IMR-90 (cell line): ENCODE results near the gene ROM1. TPM values are rescaled to one million over a fixed set of nuclear protein-coding genes. Genes with fewer than 3 reads are reported as not detected.
A peak's percentile ranks its signal among the peaks of the same experiment; 100 is the strongest.

Source experiments
- ATAC-seq: fragments of 200-7000 bp; cut with Tn5 transposase; 2 replicates; pipeline ENCODE4 v1.9.1; 2020; ENCODE audit warnings: low read depth, mild to moderate bottlenecking, moderate library complexity
- BruUV-seq: library from RNA; stranded (reverse); fragments of 400-500 nt; replicated peaks from 2 replicates; lab custom pipeline; 2021; lab: Mats Ljungman, UMichigan
- CTCF ChIA-PET: fragments of 300-600 bp; formaldehyde crosslinking; extraction: SDS; loops from one replicate; lab custom pipeline; 2021; ENCODE audit warnings: antibody characterized with exemption; lab: Yijun Ruan, JAX
- POLR2A ChIA-PET: fragments of 300-600 bp; sonication (Branson Sonifier 250); formaldehyde crosslinking; loops from one replicate; lab custom pipeline; 2022; ENCODE audit warnings: antibody characterized with exemption; ENCODE audit not compliant: unreplicated experiment; lab: Charles Lee
- DNase-seq: peaks from one replicate; pipeline ENCODE4 v3.0.0; 2013
- H2AFZ ChIP-seq: replicated peaks from 2 replicates; pipeline ENCODE3; 2013; ENCODE audit warnings: low read length, mild to moderate bottlenecking; ENCODE audit not compliant: poor library complexity
- H2AK5ac ChIP-seq: 2 replicates; pipeline ENCODE4 v1.6.1; 2013; ENCODE audit warnings: low read depth, low read length, inconsistent platforms
- H2AK9ac ChIP-seq: replicated peaks from 2 replicates; pipeline ENCODE3; 2013; ENCODE audit warnings: mild to moderate bottlenecking, low read depth, low read length, moderate library complexity; ENCODE audit not compliant: poor library complexity
- H2BK120ac ChIP-seq: 2 replicates; pipeline ENCODE4 v1.6.1; 2013; ENCODE audit warnings: low read depth, low read length, inconsistent platforms
- H2BK15ac ChIP-seq: 3 replicates; pipeline ENCODE4 v1.6.1; 2013; ENCODE audit warnings: low read depth, low read length, inconsistent platforms
- H2BK20ac ChIP-seq: 2 replicates; pipeline ENCODE4 v1.6.1; 2013; ENCODE audit warnings: low read depth, mild to moderate bottlenecking, inconsistent platforms, low read length, moderate library complexity
- H2BK5ac ChIP-seq: 2 replicates; pipeline ENCODE4 v1.6.1; 2013; ENCODE audit warnings: mild to moderate bottlenecking, low read depth, low read length, inconsistent platforms; ENCODE audit not compliant: poor library complexity, severe bottlenecking
- H3K14ac ChIP-seq: replicated peaks from 2 replicates; pipeline ENCODE4 v1.6.1; 2013; ENCODE audit warnings: low read depth, low read length, inconsistent platforms
- H3K18ac ChIP-seq: 2 replicates; pipeline ENCODE4 v1.6.1; 2013; ENCODE audit warnings: low read depth, low read length, control low read depth
- H3K23ac ChIP-seq: 2 replicates; pipeline ENCODE4 v1.6.1; 2013; ENCODE audit warnings: low read depth, low read length, inconsistent platforms
- H3K27ac ChIP-seq: 2 replicates; pipeline ENCODE4 v1.5.1; 2013; ENCODE audit warnings: mild to moderate bottlenecking, control low read depth, low read length; ENCODE audit not compliant: insufficient read depth
- H3K27me3 ChIP-seq: 2 replicates; pipeline ENCODE4 v1.6.1; 2013; ENCODE audit warnings: low read length; ENCODE audit not compliant: control insufficient read depth, insufficient read depth
- H3K36me3 ChIP-seq: 2 replicates; pipeline ENCODE4 v1.6.1; 2013; ENCODE audit warnings: low read length, mixed read lengths; ENCODE audit not compliant: control insufficient read depth, insufficient read depth
- H3K4ac ChIP-seq: 2 replicates; pipeline ENCODE4 v1.6.1; 2013; ENCODE audit warnings: low read depth, low read length, inconsistent platforms
- H3K4me1 ChIP-seq: 2 replicates; pipeline ENCODE4 v1.6.1; 2013; ENCODE audit warnings: low read length, mixed read lengths; ENCODE audit not compliant: control insufficient read depth, insufficient read depth
- H3K4me2 ChIP-seq: 2 replicates; pipeline ENCODE4 v1.6.1; 2013; ENCODE audit warnings: low read depth, mild to moderate bottlenecking, control low read depth, low read length, moderate library complexity
- H3K4me3 ChIP-seq: 2 replicates; pipeline ENCODE4 v1.5.1; 2013; ENCODE audit warnings: low read depth, mild to moderate bottlenecking, control low read depth, low read length, moderate library complexity; ENCODE audit not compliant: insufficient read depth
- H3K56ac ChIP-seq: 2 replicates; pipeline ENCODE4 v1.6.1; 2013; ENCODE audit warnings: low read length, inconsistent platforms; ENCODE audit not compliant: insufficient read depth; ENCODE audit errors: extremely low read depth
- H3K79me1 ChIP-seq, 2 experiments: 2 replicates each; pipeline ENCODE4 v1.6.1; 2013; ENCODE audit warnings: low read length in 2 of 2, inconsistent platforms in 1 of 2, low read depth in 1 of 2
- H3K9ac ChIP-seq: 2 replicates; pipeline ENCODE4 v1.6.1; 2013; ENCODE audit warnings: low read depth, low read length, control low read depth
- H3K9me1 ChIP-seq: 2 replicates; pipeline ENCODE4 v1.6.1; 2013; ENCODE audit warnings: low read length, inconsistent platforms; ENCODE audit not compliant: insufficient read depth
- H3K9me3 ChIP-seq: 2 replicates; pipeline ENCODE4 v1.6.1; 2013; ENCODE audit warnings: low read length; ENCODE audit not compliant: control insufficient read depth, insufficient read depth
- H4K20me1 ChIP-seq: 2 replicates; pipeline ENCODE4 v1.6.1; 2013; ENCODE audit warnings: low read length, inconsistent platforms; ENCODE audit not compliant: insufficient read depth
- H4K5ac ChIP-seq: 2 replicates; pipeline ENCODE4 v1.6.1; 2013; ENCODE audit warnings: mild to moderate bottlenecking, low read depth, low read length, control low read depth
- H4K8ac ChIP-seq, 2 experiments: 2 replicates each; pipeline ENCODE4 v1.6.1; 2013; ENCODE audit warnings: low read depth in 2 of 2, low read length in 2 of 2, control low read depth in 1 of 2, inconsistent platforms in 1 of 2
- H4K91ac ChIP-seq: 2 replicates; pipeline ENCODE4 v1.6.1; 2013; ENCODE audit warnings: low read depth, low read length, inconsistent platforms; ENCODE audit not compliant: insufficient read depth
- BHLHE40 ChIP-seq: fragments of 150-350 bp; IDR thresholded peaks from 2 replicates; pipeline ENCODE4 v1.6.1; 2016; ENCODE audit warnings: mild to moderate bottlenecking, low read depth, low read length
- MAZ ChIP-seq: IDR thresholded peaks from 2 replicates; pipeline ENCODE4 v1.6.1; 2012; ENCODE audit warnings: low read depth, mild to moderate bottlenecking, low read length, improper control_type of control experiment, moderate library complexity, borderline replicate concordance
- POLR2A ChIP-seq: IDR thresholded peaks from 2 replicates; pipeline ENCODE4 v1.6.1; 2012; ENCODE audit warnings: mild to moderate bottlenecking, low read depth, low read length
- RFX5 ChIP-seq: IDR thresholded peaks from 2 replicates; pipeline ENCODE4 v1.8.0; 2012; ENCODE audit warnings: low read depth, mild to moderate bottlenecking, low read length, moderate library complexity
- WGBS, 2 experiments: methylation state at CpG; one replicate each; pipeline versions ENCODE4 v1.1.5 to v1.1.7; 2013; ENCODE audit warnings: missing lambda C conversion rate in 2 of 2; ENCODE audit not compliant: insufficient read length in 1 of 2; ENCODE audit errors: extremely low coverage in 2 of 2; 5-methylcytosine and 5-hydroxymethylcytosine counted together
- dilution Hi-C: fragments of 300-500 bp; cut with HindIII; formaldehyde crosslinking; loops from one replicate; pipeline ENCODE4 v1.14.3; 2018; ENCODE audit warnings: low sequenced_read_pairs; ENCODE audit not compliant: unreplicated experiment
- in situ Hi-C: fragments of 300-500 bp; cut with MboI; formaldehyde crosslinking; loops from 3 replicates; pipeline ENCODE4 v1.14.3; 2019; ENCODE audit warnings: low sequenced_read_pairs, inconsistent platforms, mixed read lengths
- intact Hi-C: fragments of 100-400 bp; cut with micrococcal nuclease; formaldehyde crosslinking; loops from 2 replicates; pipeline ENCODE4 v1.10.0; 2022
- polyA plus RNA-seq, 3 experiments: library from polyadenylated mRNA; depleted of rRNA; stranded (reverse); fragments of >200 nt; gene quantifications; 2 replicates each; pipeline ENCODE4 v1.2.3, GENCODE V29; 2012; ENCODE audit warnings: low replicate concordance in 1 of 3
- total RNA-seq: library from RNA; depleted of rRNA; stranded (reverse); fragments of >200 nt; gene quantifications from 2 replicates; pipeline ENCODE4 v1.2.3, GENCODE V29; 2012

The ROM1 gene
- total and polyA plus RNA-seq, 2 of the 4 experiments (the other 2 are of a cell fraction) = 2.2 to 2.5 TPM

DNA sequence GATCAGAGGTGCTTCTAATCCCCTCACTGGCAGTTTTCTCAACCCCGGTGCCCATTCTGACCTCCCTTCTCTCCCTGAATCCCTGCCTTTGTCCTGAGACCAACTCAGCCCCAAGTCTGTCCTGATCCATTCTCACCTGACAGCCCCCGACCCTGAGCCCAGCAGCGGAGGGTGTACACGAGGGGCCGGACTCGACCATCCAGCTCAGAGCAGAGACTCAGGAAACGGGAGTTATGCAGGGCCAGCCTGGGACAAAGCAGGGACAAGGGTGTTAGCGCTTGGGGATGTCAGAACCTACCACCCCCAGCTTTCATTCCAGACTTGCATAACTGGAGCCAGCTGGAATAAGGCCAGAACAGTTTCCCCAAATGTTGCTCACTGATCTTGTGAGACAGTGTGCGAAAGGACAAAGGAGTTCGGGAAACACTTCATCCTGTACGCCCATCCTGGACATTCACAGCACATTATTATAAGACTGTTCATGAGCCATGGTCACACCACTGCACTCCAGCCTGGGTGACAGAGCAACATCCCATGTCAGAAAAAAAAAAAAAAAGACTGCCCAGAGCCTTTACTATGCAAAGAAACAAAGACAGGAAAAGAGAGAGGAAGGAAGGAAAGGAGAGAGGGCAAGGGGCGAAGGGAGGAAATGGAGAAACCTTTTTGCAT, 35.9 kb upstream of the ROM1 start (continued):
- TF ChIP-seq RFX5 = no peak

DNA sequence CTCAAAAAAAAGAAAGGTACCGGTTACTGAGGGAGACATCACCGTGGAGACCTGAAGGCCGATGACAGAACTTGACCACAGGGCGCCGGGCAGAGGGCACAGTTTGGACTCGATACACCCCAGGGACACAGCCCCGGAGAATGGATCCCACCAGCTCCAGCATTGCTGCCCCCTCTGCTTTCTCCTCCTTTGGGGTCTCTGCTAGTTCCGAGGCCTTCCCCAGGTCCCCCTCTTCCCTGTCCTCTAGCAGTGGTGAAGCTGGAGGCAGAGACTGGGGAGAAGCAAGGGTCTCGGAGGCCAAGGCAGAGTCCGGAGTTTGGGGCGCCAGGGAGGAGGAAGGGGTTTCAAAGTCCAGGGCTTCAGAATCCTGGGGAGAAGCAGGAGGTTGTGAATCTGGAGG, 34.5 kb upstream of the ROM1 start:
- Histone ChIP-seq H2AFZ (no peak overlapping the region), H3K4me1 (peaks cover 8% of the 10 kb centered on the region), H4K8ac (no peak overlapping the region), H3K4me2 (no peak overlapping the region), H2BK15ac (no peak overlapping the region), H3K18ac (no peak overlapping the region), H3K9me3 (no peaks in the 10 kb centered on the region), H3K4me3 (no peak overlapping the region), H4K20me1 (no peaks in the 10 kb centered on the region), H3K9me1 (peaks cover 8% of the 10 kb centered on the region), H3K27me3 (no peaks in the 10 kb centered on the region), H3K23ac (no peak overlapping the region), H3K27ac (no peak overlapping the region), H2AK5ac (no peak overlapping the region), H3K4ac (no peak overlapping the region), H2BK20ac (no peak overlapping the region), H2AK9ac (peak overlapping the region; percentile 50), H3K79me1 (peaks cover 10 to 43% of the 10 kb centered on the region in 2 experiments; a peak in 3 of 4 replicates), H2BK5ac (no peak overlapping the region), H3K14ac (no peak overlapping the region), H3K36me3 (peaks cover 36% of the 10 kb centered on the region), H3K56ac (no peak overlapping the region), H3K9ac (no peak overlapping the region), H2BK120ac (no peak overlapping the region), H4K91ac (no peak overlapping the region), H4K5ac (no peak overlapping the region)
- CTCF ChIA-PET = interaction anchor here (1.4 kb wide), 1 partner anchor 13 kb away, joined by 3 read pairs; the partner anchor contains the start of gene TUT1
- BruUV-seq = no TSS peak
- TF ChIP-seq POLR2A = no peak
- TF ChIP-seq BHLHE40 = no peak
- TF ChIP-seq MAZ = no peak
- in situ Hi-C loops = no loop called here
- POLR2A ChIA-PET = no interaction called here
- 98% methylated on average over 6 of the region's 11 CpGs; no CpG with 5 or more reads in 1 of the 2 experiments for WGBS, 2 experiments
- dilution Hi-C loops = no loop called here
- intact Hi-C loops = no loop called here
- ATAC-seq (no peak), DNase-seq (no peak)
